Gastrocnemius medialis (tissue), 4 donors: ENCODE data around the gene IFI16.

ENCODE experiments used
- POLR2A ChIP-seq, 2 donors: fragments of 450-650 bp; IDR thresholded peaks; one replicate each; pipeline ENCODE4 v1.6.1; 2017; ENCODE audit warnings: antibody characterized with exemption in 2 of 2, mild to moderate bottlenecking in 2 of 2, moderate library complexity in 2 of 2
- TF ChIP-seq, protein P1 (sequence below), 5 experiments: fragments of 450-650 bp in 3 of 5; fragments of 200-600 bp in 2 of 5; sonication (generic) in 2 of 5; IDR thresholded peaks in 4 of 5; conservative IDR thresholded peaks in 1 of 5; 1 replicate in 4 of 5; 2 replicates in 1 of 5; pipeline ENCODE4 v1.5.1; 2016 to 2019; ENCODE audit warnings: antibody characterized with exemption in 5 of 5, mild to moderate bottlenecking in 3 of 5, moderate library complexity in 3 of 5

DNA sequence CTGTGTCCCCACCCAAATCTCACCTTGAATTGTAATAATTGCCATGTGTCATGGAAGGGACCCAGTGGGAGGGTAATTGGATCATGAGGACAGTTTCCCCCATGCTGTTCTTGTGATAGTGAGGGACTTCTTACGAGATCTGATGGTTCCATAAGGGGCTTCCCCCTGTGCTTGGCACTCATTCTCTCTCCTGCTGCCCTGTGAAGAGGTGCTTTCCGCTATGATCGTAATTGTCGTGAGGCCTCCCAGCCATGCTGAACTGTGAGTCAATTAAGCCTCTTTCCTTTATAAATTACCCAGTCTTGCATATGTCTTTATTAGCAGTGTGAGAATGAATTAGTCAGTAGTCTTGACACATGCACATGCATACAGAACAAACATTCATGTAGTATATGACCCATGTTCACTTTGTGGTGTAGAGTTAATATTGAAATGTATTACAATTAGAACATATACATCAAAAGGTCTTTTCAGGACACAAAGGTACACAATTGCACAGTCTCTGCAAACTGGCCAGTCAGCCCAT, 16.9 kb upstream of the IFI16 start:
- TF ChIP-seq, protein P1, sequence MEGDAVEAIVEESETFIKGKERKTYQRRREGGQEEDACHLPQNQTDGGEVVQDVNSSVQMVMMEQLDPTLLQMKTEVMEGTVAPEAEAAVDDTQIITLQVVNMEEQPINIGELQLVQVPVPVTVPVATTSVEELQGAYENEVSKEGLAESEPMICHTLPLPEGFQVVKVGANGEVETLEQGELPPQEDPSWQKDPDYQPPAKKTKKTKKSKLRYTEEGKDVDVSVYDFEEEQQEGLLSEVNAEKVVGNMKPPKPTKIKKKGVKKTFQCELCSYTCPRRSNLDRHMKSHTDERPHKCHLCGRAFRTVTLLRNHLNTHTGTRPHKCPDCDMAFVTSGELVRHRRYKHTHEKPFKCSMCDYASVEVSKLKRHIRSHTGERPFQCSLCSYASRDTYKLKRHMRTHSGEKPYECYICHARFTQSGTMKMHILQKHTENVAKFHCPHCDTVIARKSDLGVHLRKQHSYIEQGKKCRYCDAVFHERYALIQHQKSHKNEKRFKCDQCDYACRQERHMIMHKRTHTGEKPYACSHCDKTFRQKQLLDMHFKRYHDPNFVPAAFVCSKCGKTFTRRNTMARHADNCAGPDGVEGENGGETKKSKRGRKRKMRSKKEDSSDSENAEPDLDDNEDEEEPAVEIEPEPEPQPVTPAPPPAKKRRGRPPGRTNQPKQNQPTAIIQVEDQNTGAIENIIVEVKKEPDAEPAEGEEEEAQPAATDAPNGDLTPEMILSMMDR (IDR thresholded peaks at IDR 0.05 in 4 of 5, conservative IDR thresholded peaks at IDR 0.05 in 1 of 5): no peak
- TF ChIP-seq POLR2A (IDR thresholded peaks at IDR 0.05): no peak
